GM21423 (cell line): Measurements from ENCODE around the gene TTYH3.

Experiments
- ATAC-seq: cut with Tn5 transposase; IDR thresholded peaks from one replicate; pipeline ENCODE4 v1.9.1; 2021; ENCODE audit warnings: mild to moderate bottlenecking, moderate library complexity; ENCODE audit not compliant: unreplicated experiment

Gene TTYH3

DNA sequence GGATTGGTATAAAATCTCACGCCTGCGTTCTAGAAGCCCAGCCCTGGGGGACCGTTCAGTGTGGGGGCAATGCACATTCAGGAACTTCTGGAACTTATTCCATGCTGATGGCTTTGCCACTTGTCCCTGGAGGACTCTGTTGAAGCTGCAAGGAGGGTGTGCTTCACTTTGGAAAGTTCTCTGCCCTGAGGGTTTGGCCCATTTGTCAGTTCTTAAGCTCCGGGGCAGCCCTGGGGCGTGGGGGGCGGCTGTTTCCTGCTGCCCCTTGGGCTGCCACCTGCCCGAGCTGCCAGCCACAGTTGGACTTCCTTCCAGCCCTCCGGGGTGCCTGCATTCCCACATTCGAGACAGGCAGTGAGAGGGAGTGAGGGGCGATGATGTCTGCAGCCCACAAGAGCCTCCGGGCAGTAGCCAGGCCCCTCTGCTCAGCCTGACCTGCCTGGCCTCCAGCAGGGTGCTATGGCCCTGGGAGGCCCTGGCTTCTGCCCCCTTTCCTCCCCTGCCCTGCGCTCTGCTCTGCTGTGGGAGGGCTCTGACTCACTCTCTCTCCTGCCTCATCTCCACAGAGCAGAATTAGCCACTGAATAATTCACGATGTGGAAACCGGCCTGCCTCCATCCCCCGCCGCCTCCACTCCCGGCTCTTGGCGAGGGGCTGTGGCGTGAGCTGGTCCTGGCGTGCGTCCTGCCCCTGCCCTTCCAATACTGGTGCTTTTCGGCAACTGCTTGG lies 1.9 kb downstream of the TTYH3 start:
- ATAC-seq: no peak

DNA sequence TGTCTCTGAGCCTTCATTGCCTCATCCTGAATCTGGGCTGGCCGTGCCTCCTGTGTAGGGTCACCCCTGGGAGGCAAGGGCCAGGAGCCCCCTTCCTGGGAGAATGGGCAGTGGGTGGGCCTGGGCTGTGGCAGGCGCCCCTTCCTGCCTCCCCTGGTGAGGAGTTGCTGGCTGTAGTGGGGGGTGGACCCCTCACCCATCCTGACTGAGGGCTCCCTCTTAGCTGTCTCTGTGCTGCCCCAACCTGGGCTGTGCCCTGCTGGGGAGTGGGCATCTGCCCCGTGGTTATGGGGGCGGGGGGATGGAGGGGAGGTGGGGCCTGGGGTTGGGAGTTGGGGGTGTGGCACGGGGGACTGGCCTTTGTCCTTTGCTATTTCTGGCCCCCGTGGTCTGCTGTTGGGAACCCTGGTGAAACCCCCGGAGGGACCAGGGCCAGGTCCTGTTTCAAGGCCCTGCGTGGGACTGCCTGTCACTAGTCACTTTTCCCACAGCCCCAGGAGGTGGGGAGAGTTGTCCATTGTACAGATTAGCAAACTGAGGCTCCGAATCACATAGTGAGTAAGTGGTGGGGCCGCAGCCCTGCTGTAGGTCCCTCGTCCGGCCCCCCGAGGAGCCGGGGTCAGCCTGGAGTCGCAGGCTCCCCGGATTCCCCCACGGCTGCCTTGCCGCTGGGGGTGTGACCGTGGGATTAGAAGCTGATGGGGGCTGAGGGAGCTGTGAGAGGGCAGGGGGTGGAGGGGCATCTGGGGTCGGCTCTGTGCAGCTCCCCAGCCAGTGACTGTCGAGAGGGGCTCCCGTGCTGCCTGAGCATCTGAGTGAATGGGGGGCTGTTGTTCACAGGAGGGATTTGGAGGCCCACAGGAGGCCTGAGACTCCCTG lies 2.7 kb downstream of the TTYH3 start:
- no peak for ATAC-seq

DNA sequence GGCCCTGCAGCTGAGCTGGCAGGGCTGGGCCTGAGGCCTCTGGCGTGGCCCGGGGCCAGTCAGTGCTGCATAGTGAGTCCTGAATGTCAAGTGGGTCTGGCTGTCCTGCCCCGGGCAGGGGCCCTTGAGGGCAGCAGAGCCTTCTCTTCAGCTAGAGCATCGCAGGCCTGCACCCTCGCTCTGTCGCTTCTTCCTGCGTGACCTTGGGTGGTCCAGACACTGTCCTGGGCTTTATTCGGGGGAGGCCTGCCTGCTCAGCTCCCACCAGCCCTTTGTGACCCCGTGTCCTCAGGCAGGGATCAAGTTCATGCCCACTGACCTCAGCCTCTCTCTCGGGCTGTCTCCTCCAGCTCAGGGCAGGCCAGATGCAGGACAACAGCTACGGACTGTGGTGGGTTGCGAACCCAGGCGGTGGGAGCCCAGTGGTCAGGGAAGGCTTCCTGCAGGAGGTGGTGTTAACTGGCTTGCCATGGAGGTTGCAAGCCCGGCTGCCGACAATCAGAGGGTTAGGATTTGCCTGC lies 3.4 kb downstream of the TTYH3 start:
- ATAC-seq: no peak

DNA sequence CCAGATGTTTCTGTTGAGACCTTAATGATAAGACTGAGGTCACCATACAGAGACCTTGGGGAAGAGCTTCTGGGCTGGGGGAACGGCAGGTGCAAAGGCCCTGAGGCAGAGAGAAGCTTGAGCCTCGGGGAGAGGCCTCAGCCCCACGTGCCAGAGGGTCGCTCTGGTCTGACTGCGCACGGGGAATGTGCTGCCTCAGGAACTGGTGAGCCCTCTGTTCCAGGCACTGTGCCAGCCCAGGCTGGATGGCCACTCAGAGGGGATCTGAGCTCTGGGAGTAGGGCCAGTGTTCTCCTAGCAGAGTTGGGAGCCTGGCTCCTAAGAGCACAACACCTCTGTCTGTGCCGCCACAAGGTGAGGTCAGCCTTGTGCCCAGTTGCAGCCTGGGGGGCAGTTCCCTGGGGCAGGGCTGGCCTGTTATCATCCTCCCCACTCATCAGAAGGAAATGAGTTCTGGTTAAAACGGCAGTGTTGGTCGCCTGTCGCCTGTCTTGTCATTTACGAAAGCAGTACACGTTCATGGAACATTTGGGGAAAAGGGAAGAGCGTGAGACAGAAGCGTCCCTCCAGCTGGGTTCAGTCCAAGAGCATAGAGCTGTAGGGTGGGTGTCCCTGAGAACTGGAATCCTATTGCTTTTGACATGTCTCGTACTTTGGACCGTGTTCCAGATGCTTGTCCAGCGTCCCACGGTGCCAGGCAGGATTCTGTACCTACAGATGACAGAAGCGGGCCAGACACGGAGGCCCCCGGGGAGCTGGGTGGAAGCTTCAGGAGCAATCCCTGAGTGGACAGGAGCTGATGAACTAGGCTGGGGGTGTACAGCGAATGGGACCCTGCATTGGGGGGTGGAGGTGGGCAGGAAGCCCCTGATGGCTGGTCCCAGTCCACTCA lies 4.3 kb downstream of the TTYH3 start:
- no peak for ATAC-seq

DNA sequence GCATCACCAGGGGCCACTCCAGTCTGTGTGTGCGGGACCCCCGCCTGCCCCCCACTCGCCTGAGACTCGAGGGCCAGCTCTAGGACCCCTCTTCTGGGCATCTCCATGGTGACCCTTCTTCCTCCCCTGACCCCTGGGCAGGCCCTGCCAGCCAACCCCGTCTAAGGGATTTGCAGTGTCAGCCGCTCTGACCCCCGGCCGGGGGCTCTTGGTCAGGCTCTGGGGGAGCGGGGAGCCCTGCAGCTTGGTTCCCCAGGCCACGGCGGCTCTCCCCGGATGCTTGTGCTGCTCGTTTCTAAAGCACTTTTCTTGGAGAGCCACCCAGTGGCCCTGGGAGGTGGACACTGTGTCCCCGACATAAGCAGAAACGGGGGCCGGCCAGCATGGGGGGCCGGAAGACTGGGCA lies 5.3 kb downstream of the TTYH3 start:
- no peak for ATAC-seq

DNA sequence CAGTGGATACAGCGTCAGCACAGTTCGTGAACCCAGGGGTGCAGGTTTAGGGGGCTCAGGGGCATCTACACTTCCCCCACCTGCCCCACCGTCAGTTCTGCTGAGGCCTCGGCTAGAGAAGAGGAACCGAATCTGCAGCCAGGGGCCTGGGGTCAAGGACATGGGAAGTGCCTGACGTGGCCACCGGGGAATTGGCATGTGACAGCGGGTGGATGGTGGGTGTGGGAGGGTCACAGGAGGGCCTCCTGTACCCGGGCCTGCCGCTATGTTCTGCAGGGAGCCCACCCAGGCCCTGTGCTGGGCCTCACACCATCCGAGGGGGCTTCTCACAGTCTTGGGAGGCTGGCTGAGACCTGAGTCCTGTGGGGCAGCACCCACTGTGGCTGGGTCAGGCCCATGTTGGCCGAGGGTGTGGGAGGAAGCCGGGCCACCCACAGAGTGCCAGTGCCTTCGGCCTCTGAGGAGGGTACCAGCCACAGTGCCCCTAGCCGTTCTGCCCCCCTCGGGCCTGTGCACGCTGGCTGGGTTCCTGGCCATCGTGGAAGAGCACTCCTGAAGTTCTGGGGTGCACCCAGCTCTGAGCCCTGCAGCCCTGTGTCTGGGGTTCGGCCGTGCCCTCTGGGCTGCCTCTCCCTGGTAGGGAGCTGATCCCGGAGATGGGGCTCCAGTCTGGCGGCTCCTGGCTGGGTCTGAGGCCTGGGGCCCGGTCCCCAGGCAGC lies 5.9 kb downstream of the TTYH3 start:
- peak; percentile 35 for ATAC-seq

DNA sequence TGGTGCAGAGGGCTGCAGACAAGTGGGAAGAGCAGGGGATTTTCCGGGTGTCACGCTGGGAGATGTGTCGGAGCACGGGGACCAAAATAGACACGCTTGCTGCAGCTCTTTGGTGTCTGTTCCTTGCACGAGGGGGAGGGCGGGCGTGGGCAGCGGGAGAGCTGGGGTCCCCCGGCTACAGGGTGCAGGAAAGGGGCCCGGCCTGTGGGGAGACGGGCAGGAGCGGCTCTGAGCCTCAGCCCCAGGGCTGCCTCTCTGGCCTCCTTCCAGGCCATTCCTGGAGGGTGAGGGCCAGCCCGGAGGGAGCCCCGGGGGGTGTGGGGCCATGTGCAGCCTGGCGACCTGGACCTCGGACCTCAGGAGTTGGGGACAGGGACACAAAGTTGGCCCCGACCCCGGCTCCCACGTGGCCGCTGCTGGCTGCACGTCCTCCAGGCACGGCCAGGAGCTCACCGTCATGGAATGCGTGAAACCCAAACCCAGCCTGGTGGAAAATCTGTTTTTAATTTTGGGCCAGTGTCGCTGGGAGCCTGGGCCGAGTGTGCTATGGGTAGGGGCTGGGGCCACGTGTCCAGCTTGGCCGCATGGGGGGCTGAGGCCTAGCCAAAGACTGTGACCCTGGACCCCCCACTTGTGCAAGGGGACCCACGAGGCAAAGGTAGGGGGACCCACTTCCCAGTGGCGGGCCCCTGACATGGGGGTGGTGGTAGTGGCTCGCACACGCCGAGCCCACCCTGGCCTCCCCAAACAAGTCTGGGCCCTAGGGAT lies 6.6 kb downstream of the TTYH3 start:
- ATAC-seq: no peak

DNA sequence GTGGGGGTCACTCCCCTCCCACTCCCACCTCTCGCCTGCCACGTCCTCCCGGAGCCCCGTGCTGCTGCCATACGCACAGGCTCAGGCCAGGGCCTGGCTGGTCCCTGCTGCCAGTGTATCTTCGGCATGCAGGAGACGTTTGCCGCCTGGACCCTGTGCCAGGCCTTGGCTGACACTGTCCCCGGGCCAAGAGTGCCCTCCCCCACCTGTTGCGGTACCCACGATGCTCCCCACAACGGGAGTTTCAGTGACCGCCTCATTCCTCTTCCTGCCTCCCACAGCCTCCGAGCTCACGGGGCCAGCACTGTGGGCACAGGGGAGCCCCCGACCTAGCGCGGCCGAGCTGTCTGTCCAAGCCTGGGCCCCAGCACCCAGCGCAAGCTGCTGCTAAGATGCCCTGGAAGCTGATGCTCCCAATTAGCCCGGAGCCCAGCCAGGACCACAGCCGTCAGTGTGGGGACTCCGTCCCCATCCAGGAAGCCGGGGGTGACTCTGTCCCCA lies 7.4 kb downstream of the TTYH3 start:
- no peak for ATAC-seq

DNA sequence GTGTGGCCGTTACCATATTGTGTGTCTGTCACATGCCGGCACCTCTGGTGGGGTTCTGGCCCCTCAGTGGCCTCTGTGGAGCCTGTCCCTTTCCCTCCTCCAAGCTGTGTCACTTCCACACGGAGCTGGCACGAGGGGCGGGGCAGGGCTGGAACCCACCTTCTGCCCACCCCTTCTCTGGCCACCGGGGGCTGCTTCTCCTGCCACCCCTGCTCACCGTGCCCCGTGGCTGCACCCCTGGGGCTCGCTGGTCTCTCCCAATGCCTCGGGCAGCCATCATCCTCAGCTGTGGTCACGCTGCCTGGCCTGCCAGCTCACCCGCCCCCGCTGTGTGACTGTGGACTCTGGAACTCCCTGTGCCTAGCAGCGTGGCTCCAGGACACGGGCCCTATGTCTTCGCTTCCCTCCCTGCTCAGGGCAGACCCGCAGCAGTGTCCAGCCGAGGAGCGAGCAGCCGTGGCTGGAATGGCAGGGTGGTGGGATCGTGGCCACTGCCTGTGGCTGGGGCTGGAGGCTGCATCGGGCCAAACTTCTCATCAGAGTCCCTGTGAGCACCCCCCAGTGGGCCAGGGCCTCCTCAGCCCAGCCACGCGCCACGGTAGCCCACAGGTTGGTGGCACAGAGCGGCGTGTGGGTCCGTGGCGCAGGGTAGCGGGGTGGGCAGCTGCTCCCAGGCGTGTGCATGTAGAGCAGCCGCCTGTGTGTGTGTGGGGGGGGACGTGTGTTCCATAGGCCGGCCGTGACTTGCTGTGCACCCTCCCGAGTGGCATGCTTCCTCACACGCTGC lies 8.1 kb downstream of the TTYH3 start:
- no peak for ATAC-seq

DNA sequence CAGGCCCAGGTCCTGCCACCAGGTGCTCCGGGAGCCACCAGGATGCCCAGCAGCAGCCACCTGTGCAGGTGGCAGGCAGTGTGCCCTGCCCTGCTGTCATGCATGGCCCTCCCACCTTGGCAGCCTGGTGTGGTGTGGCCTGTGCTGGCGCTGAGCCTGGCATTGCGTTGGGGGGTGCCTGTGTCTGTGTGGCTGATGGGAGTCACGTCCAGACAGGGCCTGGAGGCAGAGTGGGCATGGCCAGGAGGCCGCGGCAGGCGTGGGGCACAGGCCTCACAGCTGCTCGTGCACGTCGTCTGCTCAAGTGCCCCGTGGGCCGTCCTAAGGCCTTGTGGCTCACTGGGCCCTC lies 8.7 kb downstream of the TTYH3 start:
- no peak for ATAC-seq

DNA sequence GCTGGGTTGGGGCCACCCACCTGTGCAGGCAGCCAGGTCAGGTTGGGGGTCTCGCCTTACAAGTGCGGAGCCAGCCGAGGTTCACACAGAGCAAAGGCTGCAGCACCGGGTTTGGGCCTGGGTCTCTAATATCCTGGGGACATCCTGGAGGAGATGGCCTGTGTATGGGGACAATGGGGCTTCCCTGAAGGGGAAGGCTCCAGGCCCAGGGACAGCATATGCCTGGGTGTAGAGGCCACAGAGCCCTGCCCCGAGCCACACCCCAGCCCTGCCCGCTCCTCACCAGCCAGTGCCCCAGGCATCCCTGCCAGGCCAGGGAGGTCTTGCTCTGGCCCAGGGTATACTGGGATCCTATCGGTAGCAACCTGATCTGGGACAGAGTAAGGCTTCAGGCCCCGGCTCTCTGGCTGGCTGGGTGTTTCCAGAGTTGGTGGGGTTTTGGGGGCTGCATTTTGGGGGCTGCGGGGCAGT lies 9.1 kb downstream of the TTYH3 start:
- no peak for ATAC-seq

DNA sequence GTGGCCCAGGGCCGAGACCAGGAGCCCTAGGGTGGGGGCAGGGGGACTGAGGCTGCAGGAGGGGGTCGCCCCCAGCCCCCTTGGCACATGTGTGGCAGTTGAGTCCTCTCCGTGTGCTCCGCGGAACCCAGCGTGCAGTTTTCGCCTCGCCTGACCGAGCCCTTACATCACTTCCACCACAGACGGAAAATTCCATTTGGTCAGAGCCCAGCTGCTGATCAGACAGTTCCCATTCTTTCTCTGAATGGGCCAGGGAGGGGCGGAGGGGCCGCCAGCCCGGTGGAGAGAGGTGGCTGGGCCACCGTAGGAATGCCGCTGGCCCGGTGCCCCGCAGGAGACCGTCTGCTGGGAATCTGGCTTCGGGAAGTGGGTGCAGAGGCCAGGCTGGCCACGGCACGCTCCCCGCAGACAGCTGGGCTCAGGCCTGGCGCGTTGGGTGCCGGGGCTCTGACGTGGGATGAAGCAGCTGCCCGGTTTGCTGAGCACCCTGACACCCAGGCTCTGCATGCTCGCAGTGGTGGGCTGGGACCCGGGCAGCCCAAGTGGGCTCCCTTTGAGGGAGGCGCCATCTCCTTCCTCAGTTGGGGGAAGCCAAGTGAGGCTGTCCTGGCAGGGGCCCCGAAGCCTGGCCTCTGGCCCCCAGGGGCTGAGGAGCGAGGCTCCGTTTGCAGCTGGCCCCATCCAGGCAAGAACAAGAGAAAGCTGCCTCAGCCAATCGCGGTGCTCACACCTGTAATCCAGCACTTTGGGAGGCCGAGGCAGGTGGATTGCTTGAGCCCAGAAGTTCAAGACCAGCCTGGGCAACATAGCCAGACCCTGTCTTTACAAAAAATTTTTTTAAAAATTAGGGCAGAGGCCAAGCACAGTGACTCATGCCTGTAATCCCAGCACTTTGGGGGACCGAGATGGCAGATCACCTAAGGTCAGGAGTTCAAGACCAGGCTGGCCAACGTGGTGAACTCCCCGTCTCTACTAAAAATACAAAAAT lies 9.9 kb downstream of the TTYH3 start:
- ATAC-seq: peak; percentile 35

DNA sequence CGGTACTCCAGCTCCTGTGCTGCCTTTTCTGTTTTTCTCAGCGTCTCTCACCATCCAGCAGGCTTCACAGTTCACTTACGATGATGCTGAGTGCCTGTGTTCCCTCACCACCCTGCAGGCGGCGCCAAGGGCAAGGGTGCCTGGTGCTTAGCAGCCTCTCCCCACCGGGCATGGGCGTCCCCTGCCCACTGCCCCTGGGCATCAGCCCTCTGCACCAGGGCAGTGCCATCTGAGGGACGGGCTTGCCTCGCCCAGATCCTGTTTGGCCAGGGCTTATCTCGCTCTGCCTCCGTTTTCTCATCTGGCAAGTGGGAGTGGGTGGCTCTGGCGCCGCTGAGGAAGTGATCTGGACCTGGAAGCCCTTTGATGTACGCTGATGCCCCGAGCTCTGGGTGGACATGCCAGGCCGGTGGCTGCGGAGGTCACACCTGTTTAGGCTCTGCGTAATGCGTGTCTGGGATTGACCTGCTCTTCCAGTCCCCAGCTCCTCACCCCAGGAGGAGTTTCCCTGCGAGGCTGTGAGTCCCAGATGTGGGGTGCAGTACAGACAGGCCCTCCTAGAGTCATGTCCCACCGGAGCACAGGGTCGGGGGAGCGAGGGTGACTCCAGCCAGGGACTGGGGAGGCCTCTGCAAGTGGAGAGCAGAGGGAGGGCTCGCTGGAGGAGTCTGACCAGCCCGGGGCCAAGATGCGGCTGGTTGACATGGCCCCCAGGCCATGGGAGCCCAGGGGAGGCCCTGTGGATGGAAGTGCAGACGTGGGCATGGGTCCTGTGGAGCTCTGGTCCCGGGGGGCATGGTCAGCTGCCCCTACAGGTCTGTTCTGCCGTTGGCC lies 11.8 kb downstream of the TTYH3 start:
- ATAC-seq: no peak

DNA sequence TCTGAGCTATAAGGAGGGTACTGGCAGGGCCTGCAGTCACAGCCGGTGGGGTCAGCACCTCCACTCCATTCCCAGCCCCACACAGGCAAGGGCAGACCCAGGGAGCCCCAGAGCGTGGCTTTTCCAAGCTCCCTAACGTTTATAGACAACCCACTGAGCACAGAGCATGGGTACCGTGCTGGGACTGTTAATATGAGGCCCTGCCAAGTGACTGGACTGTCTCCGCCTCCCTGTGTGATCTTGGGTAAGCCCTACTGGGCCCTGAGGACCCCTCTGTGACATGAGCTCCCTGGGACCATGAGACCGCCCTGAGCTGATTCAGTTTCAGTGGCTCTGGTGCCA lies 12.4 kb downstream of the TTYH3 start:
- no peak for ATAC-seq

DNA sequence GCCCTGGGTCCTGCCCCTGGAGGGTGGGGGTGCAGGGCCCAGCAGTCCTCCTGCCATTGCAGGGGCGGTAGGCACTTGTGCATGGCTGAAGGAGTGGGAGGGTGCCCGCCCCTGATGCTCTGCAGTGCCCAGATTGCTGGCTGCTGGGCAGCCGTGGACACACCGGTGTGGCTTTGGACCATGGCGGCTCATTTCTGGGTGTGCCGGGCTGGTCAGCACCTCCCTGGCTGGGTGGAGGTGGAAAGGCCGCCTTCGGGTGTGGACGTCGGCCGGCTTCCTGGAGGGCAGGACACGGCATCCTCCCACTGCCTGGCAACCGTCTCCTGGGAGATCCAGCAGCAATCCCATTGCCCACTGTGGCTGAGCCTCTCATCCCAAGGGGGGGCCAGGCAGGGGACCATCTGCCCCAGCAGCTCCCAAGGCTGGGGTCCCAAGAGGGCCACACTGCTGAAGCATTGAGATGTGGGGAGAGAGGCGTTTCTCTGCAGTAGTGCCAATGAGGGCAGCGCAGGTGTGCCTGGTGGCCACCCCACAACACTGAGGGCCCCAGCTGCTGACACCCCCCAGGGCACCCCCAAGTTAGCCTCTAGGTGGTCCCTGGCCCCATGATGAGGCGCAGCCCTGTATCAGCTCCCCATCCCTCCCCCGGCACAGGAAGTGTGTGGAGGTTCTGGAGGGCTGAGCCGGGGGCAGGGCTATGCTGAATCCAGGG lies 12.9 kb downstream of the TTYH3 start:
- peak; percentile 37 for ATAC-seq

DNA sequence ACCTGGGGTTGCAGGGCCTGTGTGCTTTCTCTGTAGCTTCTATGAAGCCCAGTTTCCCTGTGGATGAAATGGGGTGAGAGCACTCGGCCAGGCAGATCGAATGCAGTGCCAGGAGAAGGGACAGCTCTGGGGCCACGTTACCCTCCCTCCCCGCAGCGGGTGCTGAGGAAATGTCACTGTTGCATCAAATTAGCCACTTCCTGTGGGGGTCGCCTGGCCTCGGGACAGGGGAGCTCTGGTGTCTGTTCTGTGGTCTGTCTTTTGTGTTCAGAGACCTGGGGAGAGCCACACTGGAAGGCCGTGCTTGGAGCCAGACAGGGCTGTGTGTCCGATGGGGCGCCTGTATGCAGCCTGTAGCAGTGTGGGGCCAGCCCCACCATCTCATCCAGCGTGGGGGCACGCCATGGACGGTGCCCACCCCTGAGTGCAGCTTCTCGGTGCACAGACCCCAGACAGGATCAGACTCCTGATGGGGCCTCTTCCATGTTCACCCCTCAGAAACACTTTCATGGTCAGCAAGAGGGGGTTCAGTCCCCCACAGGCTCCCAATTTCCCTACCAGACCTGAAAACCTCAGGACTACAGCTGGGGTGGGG lies 13.6 kb downstream of the TTYH3 start:
- peak; percentile 56 for ATAC-seq
